Measurements from ENCODE around the gene GALNT18.

The GALNT18 gene

GRCh38 chr11:11381471-11382105 lies 240.2 kb downstream of the GALNT18 start:
- TF ChIP-seq TCF12 (IDR thresholded peaks at IDR 0.05; ENCODE audit: low read depth) (no peak), YY1 (IDR thresholded peaks at IDR 0.05; ENCODE audit: low read depth) (no peak), EGR1 (IDR thresholded peaks at IDR 0.05) (no peak)
- TF ChIP-seq, protein P1, sequence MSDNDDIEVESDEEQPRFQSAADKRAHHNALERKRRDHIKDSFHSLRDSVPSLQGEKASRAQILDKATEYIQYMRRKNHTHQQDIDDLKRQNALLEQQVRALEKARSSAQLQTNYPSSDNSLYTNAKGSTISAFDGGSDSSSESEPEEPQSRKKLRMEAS (IDR thresholded peaks at IDR 0.05): no peak

DNA sequence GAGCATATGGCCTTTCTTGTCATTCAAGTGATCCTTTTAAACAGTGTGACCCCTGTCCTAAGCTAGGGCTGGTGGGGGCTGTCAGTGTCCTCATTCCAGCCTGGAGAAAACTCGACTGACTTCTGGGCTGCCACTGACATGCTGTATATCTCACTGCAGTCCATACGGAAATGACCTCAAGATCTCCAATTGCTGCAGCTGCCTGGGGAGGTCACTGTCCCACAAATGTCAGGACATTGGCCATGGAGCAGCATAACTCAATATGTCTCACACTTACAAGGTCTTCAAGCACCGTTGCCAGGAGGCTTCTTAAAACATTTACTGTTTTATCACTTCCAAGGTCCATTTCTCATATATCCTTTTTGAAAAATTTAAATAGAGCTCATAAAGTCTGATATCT lies 240.9 kb downstream of the GALNT18 start:
- TF ChIP-seq CEBPB (IDR thresholded peaks at IDR 0.05) (no peak), EP300 (IDR thresholded peaks at IDR 0.05; ENCODE audit: borderline replicate concordance) (no peak), TCF12 (IDR thresholded peaks at IDR 0.05; ENCODE audit: low read depth) (no peak), NFIC (IDR thresholded peaks at IDR 0.05) (no peak), EGR1 (IDR thresholded peaks at IDR 0.05) (no peak), TEAD4 (IDR thresholded peaks at IDR 0.05) (no peak), CREB1 (IDR thresholded peaks at IDR 0.05; ENCODE audit: low read depth) (no peak), RAD21 (IDR thresholded peaks at IDR 0.05; ENCODE audit: low read depth) (no peak), TAF1 (IDR thresholded peaks at IDR 0.05; ENCODE audit: low read depth) (no peak), REST (IDR thresholded peaks at IDR 0.05; ENCODE audit: low read depth) (no peak), FOXM1 (IDR thresholded peaks at IDR 0.05; ENCODE audit: borderline replicate concordance, low read depth) (no peak), YY1 (IDR thresholded peaks at IDR 0.05; ENCODE audit: low read depth) (no peak), ZBTB7A (IDR thresholded peaks at IDR 0.05; ENCODE audit: low read depth) (no peak)
- TF ChIP-seq, protein P1 (IDR thresholded peaks at IDR 0.05): no peak
- TF ChIP-seq, protein P2, sequence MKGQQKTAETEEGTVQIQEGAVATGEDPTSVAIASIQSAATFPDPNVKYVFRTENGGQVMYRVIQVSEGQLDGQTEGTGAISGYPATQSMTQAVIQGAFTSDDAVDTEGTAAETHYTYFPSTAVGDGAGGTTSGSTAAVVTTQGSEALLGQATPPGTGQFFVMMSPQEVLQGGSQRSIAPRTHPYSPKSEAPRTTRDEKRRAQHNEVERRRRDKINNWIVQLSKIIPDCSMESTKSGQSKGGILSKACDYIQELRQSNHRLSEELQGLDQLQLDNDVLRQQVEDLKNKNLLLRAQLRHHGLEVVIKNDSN (IDR thresholded peaks at IDR 0.05): no peak

DNA sequence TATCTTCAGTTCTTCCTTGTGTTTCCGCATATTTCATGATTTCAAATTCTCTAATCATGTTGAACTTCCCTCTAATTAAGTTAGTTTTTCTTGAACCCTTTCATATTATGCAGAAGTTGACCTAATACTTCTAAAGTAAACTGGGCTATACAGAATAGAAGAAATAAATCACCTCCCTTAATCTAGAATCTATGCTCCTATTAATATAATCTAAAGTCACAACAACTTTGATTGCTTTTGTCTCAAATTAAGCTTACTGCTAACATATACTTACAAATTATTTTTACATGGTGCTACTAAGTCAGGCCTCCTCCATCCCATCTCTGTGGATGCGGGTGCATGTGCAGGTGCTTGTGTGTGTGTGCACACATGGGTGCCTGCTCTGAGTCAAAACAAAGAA lies 241.5 kb downstream of the GALNT18 start:
- TF ChIP-seq NFIC (IDR thresholded peaks at IDR 0.05): no peak
- no peak for TF ChIP-seq TAF1 (IDR thresholded peaks at IDR 0.05; ENCODE audit: low read depth)
- TF ChIP-seq RAD21 (IDR thresholded peaks at IDR 0.05; ENCODE audit: low read depth): no peak
- TF ChIP-seq CEBPB (IDR thresholded peaks at IDR 0.05): no peak
- no peak for TF ChIP-seq YY1 (IDR thresholded peaks at IDR 0.05; ENCODE audit: low read depth)
- TF ChIP-seq CREB1 (IDR thresholded peaks at IDR 0.05; ENCODE audit: low read depth): no peak
- TF ChIP-seq EGR1 (IDR thresholded peaks at IDR 0.05): no peak

DNA sequence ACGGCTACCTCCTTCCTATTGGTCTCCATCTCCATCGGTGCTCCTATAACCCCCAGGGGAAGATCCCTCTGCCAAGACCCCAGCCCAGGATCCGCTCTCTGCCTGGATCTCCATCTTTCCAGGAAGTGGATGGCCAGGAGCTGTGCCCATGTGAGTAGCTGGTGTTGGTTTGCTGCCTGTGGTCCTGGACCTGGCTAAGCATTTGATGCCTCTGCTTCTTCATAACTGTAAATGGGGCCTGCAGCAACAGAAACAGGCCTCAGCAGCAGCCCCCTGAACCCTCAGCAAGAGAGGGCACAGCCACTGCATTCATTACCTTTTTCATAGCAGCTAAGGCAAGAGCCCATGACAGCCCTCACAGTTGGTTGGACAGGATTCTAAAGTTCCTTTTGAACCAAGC lies 242.1 kb downstream of the GALNT18 start:
- TF ChIP-seq, protein P1 (IDR thresholded peaks at IDR 0.05): no peak
- TF ChIP-seq FOXM1 (IDR thresholded peaks at IDR 0.05; ENCODE audit: borderline replicate concordance, low read depth): no peak
- TF ChIP-seq CEBPB (IDR thresholded peaks at IDR 0.05): no peak
- no peak for TF ChIP-seq CREB1 (IDR thresholded peaks at IDR 0.05; ENCODE audit: low read depth)
- no peak for TF ChIP-seq YY1 (IDR thresholded peaks at IDR 0.05; ENCODE audit: low read depth)
- TF ChIP-seq TCF12 (IDR thresholded peaks at IDR 0.05; ENCODE audit: low read depth): no peak
- no peak for TF ChIP-seq NFIC (IDR thresholded peaks at IDR 0.05)
- TF ChIP-seq, protein P2 (IDR thresholded peaks at IDR 0.05): no peak
- no peak for TF ChIP-seq TEAD4 (IDR thresholded peaks at IDR 0.05)
- no peak for TF ChIP-seq REST (IDR thresholded peaks at IDR 0.05; ENCODE audit: low read depth)
- TF ChIP-seq EP300 (IDR thresholded peaks at IDR 0.05; ENCODE audit: borderline replicate concordance): no peak
- TF ChIP-seq ZBTB7A (IDR thresholded peaks at IDR 0.05; ENCODE audit: low read depth): no peak
- TF ChIP-seq EGR1 (IDR thresholded peaks at IDR 0.05): no peak
- TF ChIP-seq TAF1 (IDR thresholded peaks at IDR 0.05; ENCODE audit: low read depth): no peak
- TF ChIP-seq RAD21 (IDR thresholded peaks at IDR 0.05; ENCODE audit: low read depth): no peak

- TF ChIP-seq EGR1 (IDR thresholded peaks at IDR 0.05) (no peak), RAD21 (IDR thresholded peaks at IDR 0.05; ENCODE audit: low read depth) (no peak), YY1 (IDR thresholded peaks at IDR 0.05; ENCODE audit: low read depth) (no peak), FOXM1 (IDR thresholded peaks at IDR 0.05; ENCODE audit: borderline replicate concordance, low read depth) (no peak), TCF12 (IDR thresholded peaks at IDR 0.05; ENCODE audit: low read depth) (no peak), EP300 (IDR thresholded peaks at IDR 0.05; ENCODE audit: borderline replicate concordance) (no peak), CEBPB (IDR thresholded peaks at IDR 0.05) (no peak), TAF1 (IDR thresholded peaks at IDR 0.05; ENCODE audit: low read depth) (no peak), REST (IDR thresholded peaks at IDR 0.05; ENCODE audit: low read depth) (no peak), TEAD4 (IDR thresholded peaks at IDR 0.05) (no peak), CREB1 (IDR thresholded peaks at IDR 0.05; ENCODE audit: low read depth) (no peak), NFIC (IDR thresholded peaks at IDR 0.05) (no peak), ZBTB7A (IDR thresholded peaks at IDR 0.05; ENCODE audit: low read depth) (no peak)
- TF ChIP-seq, protein P2 (IDR thresholded peaks at IDR 0.05): no peak
- TF ChIP-seq, protein P1 (IDR thresholded peaks at IDR 0.05): no peak
These were observed 243.4 kb downstream of the GALNT18 start for GRCh38 chr11:11378184-11378940.

All from Ishikawa (cell line).